GM19023 (cell line): ENCODE measurements around the gene RPL38.
A peak's percentile ranks its signal among the peaks of the same experiment; 100 is the strongest.

ENCODE experiments used
- ATAC-seq: cut with Tn5 transposase; IDR thresholded peaks from one replicate; pipeline ENCODE4 v1.9.1; 2021; ENCODE audit warnings: mild to moderate bottlenecking, moderate library complexity; ENCODE audit not compliant: unreplicated experiment

RPL38 gene

DNA sequence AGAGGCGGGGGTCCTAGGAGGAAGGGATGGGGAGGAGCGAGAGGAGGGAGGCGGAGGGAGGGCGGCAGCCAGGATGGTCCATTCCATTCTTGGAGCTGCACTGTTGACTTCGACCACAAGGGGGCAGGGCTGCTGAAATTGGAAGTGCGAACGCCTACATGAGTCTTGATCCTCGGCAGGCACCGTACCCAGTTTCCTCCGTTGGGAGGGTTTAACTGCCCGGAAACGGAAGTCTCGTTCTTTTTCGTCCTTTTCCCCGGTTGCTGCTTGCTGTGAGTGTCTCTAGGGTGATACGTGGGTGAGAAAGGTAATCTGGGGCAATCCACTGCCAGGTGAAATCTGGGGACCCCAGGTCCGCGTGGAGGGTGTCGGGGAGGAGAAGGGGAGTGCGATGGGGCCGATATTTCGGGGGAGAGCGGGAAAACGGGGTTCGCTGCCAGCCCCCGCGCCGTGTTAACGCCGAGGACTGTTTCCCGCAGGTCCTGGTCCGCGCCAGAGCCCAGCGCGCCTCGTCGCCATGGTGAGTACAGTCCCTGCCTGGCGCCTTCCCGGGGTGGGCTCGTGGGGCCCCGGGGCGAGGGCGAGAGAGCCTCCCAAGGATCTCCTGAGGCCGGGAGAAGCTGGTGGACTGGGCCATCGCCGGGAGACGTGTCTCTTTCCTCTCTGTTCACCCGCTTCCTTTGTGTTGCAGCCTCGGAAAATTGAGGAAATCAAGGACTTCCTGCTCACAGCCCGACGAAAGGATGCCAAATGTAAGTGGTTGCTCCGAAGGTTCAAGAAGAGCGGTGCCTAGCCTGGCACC, at the start of gene RPL38:
RPL38 (plus strand) TSS at position 240 of the 802 bp plus-strand sequence; CDS start at position 518, 278 bp downstream.
- peak; percentile 80 for ATAC-seq

DNA sequence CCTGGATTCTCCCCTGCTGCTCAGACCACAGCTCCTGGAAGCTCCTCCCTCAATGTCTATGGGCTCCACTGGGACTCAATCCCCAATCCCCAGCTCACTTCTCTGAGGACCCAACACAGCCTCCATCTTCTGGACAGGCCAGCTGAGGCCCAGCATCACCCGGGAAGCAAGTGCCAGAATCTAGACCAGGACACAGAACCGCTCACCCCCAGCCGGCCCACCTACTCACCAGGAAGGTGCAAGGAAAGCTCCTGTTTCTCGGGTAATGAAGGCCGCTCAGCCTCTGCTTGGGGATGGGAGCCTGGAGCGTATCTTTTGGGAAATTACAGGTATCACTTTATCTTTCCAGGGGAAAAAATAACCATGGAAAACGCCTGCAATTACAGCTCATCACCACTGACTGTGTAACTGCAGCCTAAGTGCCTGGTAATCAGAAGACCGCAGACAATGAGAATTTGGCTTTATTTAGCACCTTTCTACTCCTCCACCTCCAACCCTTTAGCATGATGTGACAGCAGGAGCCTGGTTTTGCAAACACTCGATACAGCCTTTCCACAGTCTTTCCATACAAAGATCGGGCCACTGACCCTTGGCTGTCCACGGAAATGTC, 49.6 kb upstream of the RPL38 start:
- ATAC-seq: no peak

DNA sequence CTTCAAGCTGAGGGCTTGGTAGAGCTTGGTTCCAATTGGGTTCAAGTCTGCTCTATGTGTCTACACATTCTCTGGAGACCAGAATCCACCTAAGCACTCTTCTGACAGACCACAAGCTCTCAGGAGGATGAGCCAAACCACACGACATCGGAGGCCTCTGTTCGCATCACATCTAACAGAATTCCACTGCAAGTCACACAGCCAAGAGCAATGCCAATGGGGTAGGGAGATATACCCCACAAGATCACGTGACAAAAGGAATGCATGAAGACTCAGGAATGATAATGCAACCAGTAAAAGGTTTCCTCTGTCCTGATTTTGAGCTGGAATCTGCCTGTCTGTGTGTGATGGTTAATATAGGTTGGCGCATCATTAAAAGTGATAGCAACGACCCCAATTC, 46.6 kb upstream of the RPL38 start:
- ATAC-seq: no peak

DNA sequence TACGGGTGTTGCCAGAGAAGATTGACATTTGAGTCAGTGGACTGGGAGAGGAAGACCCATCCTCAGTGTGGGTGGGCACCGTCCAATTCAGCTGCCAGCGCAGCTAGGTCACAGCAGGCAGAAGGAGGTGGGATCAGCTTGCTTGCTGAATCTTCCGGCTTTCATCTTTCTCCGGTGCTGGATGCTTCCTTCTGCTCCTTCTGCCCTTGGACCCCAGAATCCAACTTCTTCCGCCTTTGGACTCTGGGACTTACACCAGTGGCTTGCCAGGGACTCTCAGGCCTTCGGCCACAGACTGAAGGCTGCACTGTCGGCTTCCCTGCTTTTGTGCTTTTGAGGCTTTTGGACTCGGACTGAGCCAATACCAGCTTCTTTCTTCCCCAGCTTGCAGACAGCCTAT, 46.1 kb upstream of the RPL38 start:
- no peak for ATAC-seq

DNA sequence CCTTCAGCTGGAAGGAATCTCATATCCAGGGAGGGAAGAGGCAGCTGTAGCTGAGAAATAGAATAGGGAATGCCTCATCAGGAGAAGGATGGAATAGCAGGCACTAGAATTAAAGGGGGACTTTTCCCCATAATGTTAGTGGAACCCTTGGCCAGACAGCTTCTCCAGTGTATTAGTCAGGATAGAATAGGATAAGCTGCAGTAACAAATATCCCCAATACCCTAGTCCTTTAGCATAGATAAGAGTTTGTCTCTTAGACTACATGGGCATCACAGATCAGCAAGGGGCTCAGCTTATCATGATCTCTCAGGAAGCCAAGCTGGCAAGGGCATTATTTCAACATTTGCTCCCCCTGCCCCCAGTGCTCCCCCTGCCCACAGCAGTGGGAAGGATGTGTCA, 44.7 kb upstream of the RPL38 start:
- ATAC-seq: no peak

DNA sequence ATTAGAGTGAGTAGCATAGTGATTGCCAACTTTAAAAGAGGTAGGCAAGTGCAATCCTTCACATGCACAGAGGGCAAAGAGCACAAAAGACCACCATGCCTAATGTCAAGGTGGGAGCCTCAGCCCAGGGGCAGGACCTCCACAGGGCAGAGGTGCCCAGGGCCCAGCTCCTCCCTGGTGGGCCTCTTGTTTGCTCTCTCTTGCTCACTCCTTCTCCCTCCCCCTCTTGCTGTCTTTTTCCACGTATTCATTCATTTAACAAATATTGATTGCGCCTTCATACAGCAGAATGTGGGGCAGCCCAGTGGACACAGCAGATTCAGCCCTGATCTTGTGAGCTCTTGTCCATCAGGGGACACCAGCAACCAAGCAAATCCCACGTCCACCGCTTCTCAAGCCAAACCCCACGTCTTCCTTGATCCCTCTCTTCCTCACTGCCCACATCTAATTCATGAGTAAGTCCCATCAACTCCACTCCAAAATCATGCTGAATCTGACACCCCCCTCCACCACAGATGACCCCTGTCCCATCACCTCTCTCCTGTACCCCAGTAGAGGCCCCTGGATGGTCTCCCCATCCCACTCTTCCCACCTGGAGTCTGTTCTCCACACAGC, 44.1 kb upstream of the RPL38 start:
- no peak for ATAC-seq

DNA sequence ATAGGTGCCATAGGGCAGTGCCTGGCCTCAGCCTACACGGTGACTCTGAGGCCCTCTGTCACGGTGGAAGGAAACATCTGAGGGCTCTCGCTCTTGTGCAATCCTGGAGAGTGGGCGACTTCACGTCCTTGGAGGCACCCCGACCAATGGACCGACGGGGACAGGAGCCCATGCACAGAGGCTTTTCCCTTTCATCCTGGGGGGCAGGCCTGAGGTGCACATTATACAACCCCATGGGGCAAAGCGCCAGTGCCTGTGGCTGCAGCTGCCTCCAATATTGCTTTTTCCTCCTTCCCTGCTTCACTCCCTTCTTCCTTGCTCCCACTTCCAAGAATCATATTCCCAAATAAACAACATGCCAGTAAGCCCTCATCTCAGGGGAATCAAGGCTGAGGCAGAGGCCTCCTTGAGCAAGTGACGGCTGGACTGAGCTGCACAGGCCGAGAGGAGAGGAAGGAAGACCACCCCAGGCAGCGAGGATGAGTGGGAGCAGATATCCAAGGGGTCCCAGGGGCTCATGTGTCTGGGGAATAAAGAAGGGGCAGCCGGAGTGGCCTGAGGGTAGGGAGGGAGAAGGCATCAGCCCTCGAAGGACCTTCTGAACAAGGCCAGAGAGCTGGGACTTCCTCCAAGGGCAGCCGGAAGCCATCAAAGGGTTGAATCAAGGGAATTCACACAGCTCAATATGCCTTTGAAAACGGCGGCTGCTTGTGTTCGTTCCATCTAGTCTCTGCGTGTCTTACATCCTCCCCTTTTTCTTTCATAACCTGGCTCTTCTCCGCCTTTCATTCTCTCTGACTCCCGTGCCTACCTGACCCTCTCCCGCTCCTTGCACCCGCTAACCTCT, 42.6 kb upstream of the RPL38 start:
- ATAC-seq: no peak

DNA sequence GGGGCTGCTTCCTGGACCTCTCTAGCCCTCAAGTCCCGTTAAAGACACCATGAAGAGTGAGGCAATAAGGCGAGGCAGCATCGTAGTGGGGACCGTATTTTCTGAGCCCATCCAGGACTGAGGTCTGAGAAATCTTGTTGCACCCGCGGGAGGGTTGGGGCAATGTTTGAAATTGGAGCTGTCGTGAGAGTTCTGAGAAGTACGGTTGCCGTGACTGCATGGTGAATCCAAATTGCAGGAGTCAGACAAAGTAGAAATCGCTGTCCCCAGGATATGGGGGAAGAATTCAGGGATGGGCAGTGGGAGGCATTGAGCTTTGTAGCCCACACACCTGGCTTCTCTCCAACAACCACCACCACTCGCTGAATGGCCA, 42.0 kb upstream of the RPL38 start:
- ATAC-seq: no peak

DNA sequence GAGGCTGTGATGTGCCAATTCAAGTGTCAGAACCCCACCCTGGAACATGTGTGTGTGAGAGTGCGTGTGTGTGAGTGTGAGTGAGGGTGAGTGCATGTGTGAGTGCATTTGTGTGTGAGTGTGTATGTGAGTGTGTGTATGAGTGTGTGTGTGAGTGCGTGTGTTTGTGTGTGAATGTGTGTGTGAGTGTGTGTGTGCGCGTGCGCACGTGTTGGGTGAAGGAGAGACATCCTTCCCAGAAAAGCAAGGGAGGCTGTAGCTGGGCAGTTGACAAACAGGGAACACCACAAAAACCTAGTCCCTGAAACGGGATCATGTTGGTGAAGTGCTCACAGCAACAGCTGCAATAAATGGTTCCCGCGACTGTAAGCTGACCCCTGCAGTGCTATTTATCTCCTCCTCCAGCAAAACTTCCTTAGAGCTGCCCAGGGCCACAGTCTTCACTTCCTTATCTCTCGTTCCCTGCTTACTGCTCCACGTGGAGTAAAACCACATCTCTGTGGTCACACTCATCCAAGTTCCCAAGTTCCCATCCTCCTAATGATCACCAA, 40.1 kb upstream of the RPL38 start:
- no peak for ATAC-seq

DNA sequence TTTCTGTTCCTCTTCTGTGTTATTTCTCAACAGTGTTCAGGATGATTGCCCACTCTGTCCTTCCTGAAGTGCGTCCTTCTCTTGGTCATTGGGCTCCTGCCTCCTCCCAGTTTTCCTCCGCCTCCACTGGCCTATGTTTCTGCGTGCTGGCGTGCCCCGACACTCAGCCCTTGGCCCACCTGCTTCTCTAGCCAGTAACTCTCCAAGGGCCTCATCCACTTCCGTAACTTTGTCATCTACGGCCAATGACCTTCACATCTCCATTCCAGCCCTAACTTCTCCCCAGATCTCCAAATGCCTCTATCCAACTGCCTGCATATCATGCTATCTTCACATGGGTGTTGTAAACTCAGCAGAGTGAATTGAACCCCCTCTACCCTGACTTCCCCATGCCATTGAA, 39.6 kb upstream of the RPL38 start:
- no peak for ATAC-seq

DNA sequence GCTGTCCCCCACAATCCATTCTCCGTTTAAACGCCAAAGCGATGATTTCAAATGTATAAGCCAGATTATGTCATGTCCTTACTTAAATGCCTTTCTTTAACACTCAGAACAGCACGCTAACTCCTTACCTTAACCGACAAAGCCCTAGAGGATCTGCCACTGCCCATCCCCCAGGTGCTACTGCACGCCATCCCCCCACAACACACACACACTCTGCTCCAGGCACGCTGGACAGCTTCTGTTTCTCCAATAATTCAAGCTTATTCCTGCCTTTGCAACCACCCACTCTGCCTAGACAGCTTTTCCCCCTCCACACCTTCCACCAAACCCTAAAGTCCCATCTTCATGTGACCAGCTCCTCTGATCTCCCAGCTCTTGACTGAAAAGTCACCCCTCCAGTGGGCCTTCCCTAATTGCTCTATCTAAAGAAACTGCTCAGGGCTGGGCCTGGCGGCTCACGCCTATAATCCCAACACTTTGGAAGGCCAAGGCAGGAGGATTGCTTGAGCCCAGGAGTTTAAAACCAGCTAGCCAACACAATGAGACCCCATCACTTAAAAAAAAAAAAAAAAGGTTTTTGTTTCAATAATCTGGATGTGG, 38.9 kb upstream of the RPL38 start:
- no peak for ATAC-seq

DNA sequence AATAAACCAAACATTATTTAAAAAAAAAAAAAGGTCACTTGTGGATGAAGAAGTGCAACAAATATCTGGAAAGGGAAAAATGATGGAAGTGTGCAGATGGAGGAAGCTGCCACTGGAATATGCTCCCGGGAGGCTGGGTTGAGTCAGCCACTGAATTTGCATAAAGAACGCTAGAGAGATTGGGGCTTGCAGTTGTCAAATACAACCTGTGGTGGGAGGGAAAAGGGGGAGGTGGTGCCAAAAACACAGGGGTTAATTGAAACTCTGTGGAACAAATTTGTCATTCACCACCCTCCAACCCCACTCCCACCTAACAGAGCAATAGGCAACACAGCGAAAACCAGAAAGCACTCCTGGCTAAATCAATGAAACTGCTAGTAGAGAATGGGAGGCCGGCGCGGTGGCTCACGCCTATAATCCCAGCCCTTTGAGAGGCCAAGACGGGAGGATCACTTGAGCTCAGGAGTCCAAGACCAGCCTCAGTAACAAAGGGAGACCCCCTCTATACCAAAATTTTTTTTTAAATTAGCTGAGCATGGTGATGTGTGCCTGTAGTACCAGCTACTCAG, 37.6 kb upstream of the RPL38 start:
- no peak for ATAC-seq

DNA sequence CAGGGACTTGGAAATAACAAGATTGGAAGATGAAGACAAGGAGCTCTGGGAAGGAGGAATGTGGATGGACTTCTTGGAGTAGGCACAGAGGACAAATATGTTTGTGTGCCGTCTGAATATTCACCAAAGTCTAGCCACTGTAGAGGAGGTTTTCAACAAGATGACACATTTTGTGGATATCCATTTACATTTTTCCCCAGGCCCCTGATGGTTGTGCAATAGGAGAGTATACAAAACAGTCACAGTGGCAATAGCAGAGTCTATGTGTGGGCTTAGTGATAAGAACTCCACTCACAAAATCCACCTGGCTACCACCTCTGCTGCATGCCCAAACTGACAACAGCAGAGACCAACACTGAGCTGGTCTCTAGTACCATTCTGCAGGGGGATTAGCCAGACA, 32.6 kb upstream of the RPL38 start:
- ATAC-seq: no peak

DNA sequence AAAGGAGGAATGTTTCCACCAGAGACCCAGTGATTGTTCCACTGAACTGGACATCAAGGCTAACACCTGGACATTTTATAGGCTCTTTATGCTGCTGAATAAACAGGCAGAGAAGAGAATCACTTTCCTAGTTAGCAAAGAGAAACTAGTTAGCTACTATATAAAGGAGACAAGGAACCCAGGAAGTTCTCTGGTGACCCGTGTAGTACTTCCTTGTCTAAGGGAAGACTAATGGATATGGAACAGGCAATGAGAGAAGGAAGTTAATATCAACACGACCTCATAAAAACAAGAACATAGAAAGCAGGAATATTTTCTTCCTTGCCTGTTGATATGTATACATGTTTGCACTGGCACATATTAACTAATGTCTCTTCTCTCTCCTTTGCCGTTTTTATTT, 30.8 kb upstream of the RPL38 start:
- no peak for ATAC-seq

DNA sequence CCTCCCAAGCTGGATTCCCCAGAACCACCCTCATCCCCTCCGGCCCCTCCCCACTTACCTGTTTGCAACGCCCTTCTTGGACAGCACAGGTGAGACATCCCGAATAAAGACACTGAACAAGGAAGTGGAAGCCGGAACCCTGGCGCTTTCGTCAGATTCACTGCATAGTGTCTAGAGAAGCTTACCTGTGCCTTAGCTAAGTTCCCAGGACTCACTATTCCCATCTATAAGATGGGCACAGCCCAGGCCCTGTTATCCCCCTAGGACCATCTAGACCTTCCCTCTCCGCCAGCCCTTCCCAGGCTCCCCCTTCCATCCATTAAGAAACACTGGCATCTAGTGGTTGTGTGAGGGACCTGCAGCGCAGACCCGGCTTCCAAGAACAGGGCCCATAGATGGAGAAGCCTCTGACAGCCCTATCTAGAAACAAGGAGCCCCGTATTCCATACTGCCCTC, 26.9 kb upstream of the RPL38 start:
- ATAC-seq: no peak

DNA sequence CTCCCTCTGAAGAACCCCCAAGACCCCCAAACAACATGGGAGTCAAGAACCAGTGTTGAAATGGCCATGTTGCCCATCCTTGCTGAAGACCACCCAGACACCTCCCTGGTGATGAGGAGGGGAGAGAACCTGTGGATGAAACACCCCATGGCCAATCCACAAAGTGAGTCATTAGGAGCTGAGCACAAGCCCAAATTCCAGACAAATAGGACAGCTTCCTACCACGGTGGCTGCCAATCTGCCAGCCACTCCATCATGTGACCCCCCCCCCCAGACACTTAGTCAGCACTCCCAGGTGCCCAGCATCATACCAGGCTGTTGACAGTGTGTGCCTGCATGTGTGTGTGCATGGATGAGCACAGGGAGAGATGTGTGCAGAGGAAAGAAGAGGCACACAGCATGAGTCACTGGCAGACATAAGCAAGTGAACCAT, 26.4 kb upstream of the RPL38 start:
- no peak for ATAC-seq

DNA sequence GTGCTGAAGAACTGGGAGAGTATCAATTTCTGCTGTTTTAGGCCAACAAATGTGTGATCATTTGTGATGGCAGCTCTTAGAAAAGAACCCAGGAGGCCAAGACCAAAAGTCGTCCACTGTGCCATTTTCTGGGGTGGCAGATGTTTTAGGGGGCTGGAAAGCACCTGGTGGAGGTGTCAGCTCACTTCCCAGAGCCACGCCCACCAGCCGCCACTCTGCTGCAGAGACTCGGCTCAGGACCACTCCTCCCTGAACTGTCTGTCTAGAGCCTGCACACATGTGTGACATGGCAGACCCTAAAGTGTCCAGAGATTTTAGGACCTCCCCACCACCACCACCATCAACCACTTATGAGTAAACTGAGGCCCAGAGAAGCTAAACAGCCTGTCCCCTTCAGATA, 23.9 kb upstream of the RPL38 start:
- no peak for ATAC-seq

DNA sequence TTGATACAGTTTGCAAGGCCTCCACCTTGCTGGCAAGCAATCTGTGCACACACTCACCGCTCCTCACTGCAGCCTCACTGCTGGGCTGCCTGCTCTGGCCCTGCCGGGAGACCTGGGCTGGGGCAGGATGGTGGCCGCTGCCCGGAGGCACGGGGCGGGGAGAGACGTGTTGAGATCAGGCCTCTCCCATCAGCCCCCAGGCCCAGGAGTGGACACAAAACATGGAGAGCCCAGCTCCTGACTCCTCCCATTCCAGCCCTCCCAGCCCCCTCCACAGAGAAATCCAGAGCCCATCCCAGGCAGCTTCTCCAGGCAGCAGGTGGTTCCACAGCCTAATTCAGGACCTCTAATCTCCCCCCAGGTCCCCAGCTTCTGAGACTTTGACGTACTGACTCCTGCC, 23.1 kb upstream of the RPL38 start:
- ATAC-seq: no peak

DNA sequence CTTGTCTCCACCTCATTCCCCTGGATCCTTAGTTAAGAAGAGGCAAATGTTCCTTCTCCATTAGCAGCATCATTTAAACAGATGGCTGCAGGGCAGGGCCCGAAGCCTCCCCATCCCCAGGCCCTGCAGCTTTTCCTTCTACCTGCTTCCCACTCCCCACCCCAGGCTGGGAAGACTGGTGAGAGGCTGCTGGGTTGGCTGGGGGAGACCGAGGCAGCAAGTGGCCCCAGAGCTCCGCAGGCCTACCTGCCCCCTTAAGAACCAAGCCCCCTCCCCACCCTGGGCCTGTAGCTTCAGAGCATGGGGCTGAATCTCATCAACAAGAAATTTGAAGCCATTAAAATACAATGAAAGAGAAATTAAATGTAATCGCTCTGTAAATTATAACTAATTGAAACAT, 22.1 kb upstream of the RPL38 start:
- no peak for ATAC-seq

DNA sequence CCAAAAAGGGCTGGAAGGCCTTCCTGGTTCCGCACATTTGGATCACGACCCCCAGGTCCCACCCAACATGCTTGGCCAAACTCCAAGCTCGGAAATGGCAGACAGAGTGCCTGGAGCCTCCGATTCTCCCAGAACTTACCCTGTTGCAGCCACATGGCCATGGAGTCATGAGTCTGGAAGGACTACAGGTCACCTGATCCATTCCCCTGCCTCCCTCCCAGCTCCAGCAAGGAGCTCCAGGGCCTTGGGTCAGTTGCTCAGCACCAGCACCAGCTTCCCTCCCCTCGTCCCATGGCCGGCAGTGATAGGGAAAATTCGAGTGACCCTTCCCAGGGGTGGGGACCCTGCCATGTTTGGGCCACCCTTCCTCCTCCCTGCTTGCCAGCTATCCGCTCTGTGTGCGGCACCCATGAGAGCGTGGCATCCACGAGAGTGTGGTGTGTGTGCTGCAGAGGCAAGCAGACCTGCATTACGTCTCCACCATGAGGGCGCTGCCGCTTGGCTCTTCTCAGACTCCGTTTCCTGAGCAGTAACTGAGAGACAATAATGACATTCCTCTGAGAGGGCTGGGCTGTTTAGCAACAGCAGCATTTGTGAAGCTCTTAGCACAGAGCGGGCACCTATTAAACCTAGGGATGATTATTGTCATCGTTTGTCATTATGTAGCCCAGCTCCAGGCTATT, 21.3 kb upstream of the RPL38 start:
- ATAC-seq: no peak
